GM12801 (cell line): ENCODE results near the gene ARRB1.

Source experiments
- CTCF ChIP-seq: IDR thresholded peaks from one replicate; pipeline ENCODE4 v1.5.1; 2011; ENCODE audit warnings: control low read depth; ENCODE audit not compliant: insufficient read length; ENCODE audit errors: extremely low read depth

The ARRB1 gene

GRCh38 chr11:75388386-75389275 lies 37.2 kb upstream of the ARRB1 start:
- TF ChIP-seq CTCF: no peak

- no peak for TF ChIP-seq CTCF
Observed at GRCh38 chr11:75387736-75388294, 36.4 kb upstream of the ARRB1 start.

- no peak for TF ChIP-seq CTCF
Observed at GRCh38 chr11:75386942-75387630, 35.6 kb upstream of the ARRB1 start.

- no peak for TF ChIP-seq CTCF
Observed at GRCh38 chr11:75384438-75385080, 33.1 kb upstream of the ARRB1 start.

GRCh38 chr11:75383246-75383645 lies 31.8 kb upstream of the ARRB1 start:
- TF ChIP-seq CTCF: no peak

GRCh38 chr11:75380716-75381420 lies 29.4 kb upstream of the ARRB1 start:
- no peak for TF ChIP-seq CTCF

GRCh38 chr11:75380245-75380644 lies 28.8 kb upstream of the ARRB1 start:
- no peak for TF ChIP-seq CTCF
